ENCODE results near the gene DBH.

- TF ChIP-seq, protein P1, sequence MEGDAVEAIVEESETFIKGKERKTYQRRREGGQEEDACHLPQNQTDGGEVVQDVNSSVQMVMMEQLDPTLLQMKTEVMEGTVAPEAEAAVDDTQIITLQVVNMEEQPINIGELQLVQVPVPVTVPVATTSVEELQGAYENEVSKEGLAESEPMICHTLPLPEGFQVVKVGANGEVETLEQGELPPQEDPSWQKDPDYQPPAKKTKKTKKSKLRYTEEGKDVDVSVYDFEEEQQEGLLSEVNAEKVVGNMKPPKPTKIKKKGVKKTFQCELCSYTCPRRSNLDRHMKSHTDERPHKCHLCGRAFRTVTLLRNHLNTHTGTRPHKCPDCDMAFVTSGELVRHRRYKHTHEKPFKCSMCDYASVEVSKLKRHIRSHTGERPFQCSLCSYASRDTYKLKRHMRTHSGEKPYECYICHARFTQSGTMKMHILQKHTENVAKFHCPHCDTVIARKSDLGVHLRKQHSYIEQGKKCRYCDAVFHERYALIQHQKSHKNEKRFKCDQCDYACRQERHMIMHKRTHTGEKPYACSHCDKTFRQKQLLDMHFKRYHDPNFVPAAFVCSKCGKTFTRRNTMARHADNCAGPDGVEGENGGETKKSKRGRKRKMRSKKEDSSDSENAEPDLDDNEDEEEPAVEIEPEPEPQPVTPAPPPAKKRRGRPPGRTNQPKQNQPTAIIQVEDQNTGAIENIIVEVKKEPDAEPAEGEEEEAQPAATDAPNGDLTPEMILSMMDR (IDR thresholded peaks at IDR 0.05) = no peak
- TF ChIP-seq ZFX (IDR thresholded peaks at IDR 0.05; ENCODE audit: borderline replicate concordance) = no peak
Measured at GRCh38 chr9:133658442-133659431, 22.6 kb downstream of the DBH start.
